Measurements from ENCODE around the gene DDAH1. TPM values are rescaled to one million over a fixed set of nuclear protein-coding genes. Genes with fewer than 3 reads are reported as not detected.

The DDAH1 gene
- total and polyA plus RNA-seq, 7 donors, result 11.5 to 43.2 (median 25.2) TPM

DNA sequence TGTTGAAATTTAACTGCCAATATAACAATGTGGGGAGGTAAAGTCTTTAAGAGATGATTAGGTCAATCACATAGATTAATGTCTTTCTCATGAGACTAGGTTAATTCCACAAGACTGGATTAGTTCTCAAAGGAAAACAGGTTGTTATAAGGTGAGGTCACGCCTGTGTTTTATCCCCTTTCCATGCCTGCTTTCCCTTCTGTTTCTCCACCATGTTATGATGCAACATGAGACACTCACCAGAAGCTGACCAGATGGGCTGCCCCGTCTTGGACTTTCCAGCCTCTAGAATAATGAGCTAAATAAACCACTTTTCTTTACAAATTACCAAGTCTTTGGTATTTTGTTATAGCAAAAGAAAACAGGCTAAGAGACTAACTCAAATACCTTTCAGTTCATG, 70.8 kb downstream of the DDAH1 start:
- TF ChIP-seq POLR2A (IDR thresholded peaks at IDR 0.05), result no peak
- TF ChIP-seq POLR2AphosphoS5 (IDR thresholded peaks at IDR 0.05), result no peak
- TF ChIP-seq EP300 (IDR thresholded peaks at IDR 0.05), result no peak
- no peaks in the 10 kb centered on the region for H3K27me3 ChIP-seq
- H3K36me3 ChIP-seq, result no peaks in the 10 kb centered on the region
- H3K9me3 ChIP-seq, result no peaks in the 10 kb centered on the region
- H3K4me1 ChIP-seq, result peaks cover 0 to 5% (median 3%) of the 10 kb centered on the region in 4 donors
- DNase-seq, result no peak
- intact Hi-C loops (cut with DNase I), result no loop called here
- no peak overlapping the region for H3K27ac ChIP-seq
- no peak overlapping the region for H3K4me3 ChIP-seq
- 88 to 89% methylated on average over 2 of the region's 2 CpGs for WGBS, 2 donors

DNA sequence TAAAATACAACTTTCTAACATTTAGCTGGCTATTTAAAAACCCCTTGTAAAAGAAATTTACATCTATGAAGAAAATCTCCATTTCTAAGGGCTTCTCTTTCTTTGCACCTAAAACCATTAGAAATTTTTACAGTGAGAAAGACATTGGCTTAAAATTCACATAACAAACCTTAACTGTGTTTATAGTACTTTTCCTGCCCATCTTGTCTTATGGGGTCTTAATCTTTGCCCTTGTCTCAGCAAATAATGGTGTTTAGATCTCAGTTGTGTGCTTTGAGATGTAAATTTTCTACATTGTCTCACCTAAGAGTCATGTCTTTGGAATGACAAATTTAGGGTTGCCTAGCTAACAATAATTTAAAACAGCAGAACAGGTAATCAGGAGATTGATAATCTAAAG, 71.5 kb downstream of the DDAH1 start:
- H3K27me3 ChIP-seq, result no peaks in the 10 kb centered on the region
- DNase-seq, result no peak
- intact Hi-C loops (cut with DNase I), result no loop called here
- no peak overlapping the region for H3K4me3 ChIP-seq
- H3K9me3 ChIP-seq, result no peaks in the 10 kb centered on the region
- H3K27ac ChIP-seq, result no peak overlapping the region
- no peaks in the 10 kb centered on the region for H3K36me3 ChIP-seq
- TF ChIP-seq POLR2AphosphoS5 (IDR thresholded peaks at IDR 0.05), result no peak
- no peak for TF ChIP-seq EP300 (IDR thresholded peaks at IDR 0.05)
- no peak for TF ChIP-seq POLR2A (IDR thresholded peaks at IDR 0.05)
- TF ChIP-seq, protein P1, sequence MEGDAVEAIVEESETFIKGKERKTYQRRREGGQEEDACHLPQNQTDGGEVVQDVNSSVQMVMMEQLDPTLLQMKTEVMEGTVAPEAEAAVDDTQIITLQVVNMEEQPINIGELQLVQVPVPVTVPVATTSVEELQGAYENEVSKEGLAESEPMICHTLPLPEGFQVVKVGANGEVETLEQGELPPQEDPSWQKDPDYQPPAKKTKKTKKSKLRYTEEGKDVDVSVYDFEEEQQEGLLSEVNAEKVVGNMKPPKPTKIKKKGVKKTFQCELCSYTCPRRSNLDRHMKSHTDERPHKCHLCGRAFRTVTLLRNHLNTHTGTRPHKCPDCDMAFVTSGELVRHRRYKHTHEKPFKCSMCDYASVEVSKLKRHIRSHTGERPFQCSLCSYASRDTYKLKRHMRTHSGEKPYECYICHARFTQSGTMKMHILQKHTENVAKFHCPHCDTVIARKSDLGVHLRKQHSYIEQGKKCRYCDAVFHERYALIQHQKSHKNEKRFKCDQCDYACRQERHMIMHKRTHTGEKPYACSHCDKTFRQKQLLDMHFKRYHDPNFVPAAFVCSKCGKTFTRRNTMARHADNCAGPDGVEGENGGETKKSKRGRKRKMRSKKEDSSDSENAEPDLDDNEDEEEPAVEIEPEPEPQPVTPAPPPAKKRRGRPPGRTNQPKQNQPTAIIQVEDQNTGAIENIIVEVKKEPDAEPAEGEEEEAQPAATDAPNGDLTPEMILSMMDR (IDR thresholded peaks at IDR 0.05), result no peak
- H3K4me1 ChIP-seq, result no peaks in the 10 kb centered on the region

DNA sequence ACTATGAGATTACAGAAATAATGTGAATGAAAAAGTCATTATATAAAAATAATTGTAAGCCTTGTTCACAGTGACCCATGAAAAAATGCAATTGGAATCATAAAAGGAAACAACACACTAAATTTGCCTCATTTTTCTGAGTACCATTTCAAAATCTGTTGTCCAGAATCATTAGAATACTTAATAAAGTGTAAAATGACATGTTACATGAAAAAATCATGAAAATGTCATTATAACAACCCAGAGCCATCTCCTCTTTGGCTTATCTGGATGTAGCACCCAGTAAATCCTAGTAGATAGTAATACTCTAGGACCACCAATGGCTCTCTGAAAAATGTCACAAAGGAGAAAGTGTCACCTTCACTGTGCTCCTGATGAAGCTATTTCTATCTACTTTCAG, 76.5 kb downstream of the DDAH1 start:
- TF ChIP-seq, protein P1 (IDR thresholded peaks at IDR 0.05), result no peak
- no peak for TF ChIP-seq EP300 (IDR thresholded peaks at IDR 0.05)
- no peak for TF ChIP-seq POLR2A (IDR thresholded peaks at IDR 0.05)
- TF ChIP-seq POLR2AphosphoS5 (IDR thresholded peaks at IDR 0.05), result no peak
- no peaks in the 10 kb centered on the region for H3K27me3 ChIP-seq

DNA sequence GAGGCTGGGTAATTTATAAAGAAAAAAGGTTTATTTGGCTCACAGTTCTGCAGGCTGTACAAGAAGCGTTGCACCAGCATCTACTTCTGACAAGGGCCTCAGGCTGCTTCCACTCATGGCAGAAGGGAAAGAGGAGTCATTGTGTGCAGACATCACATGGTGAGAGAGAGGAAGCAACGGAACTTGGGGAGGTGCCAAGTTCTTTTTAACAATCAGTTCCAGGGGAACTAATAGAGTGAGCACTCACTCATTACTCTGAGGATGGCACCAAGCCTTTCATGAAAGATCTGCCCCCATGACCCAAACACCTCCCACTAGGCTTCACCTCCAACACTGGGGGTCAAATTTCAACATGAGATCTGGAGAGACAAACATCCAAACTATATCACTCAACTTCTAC, 77.2 kb downstream of the DDAH1 start:
- peaks cover 0 to 4% (median 0%) of the 10 kb centered on the region in 4 donors for H3K9me3 ChIP-seq
- no peak overlapping the region for H3K4me3 ChIP-seq
- no peaks in the 10 kb centered on the region for H3K36me3 ChIP-seq
- peaks cover 0 to 26% (median 12%) of the 10 kb centered on the region in 4 donors for H3K4me1 ChIP-seq
- intact Hi-C loops (cut with DNase I), result no loop called here
- H3K27me3 ChIP-seq, result no peaks in the 10 kb centered on the region
- WGBS, 2 donors, result 75% methylated on average over 2 of the region's 2 CpGs
- TF ChIP-seq, protein P1 (IDR thresholded peaks at IDR 0.05), result no peak
- H3K27ac ChIP-seq, result no peak overlapping the region
- no peak for DNase-seq

More for the DNA sequence above, 76.5 kb downstream of the DDAH1 start:
- H3K36me3 ChIP-seq, result no peaks in the 10 kb centered on the region
- peaks cover 0 to 26% (median 12%) of the 10 kb centered on the region in 4 donors for H3K4me1 ChIP-seq
- H3K27ac ChIP-seq, result no peak overlapping the region
- intact Hi-C loops (cut with DNase I), result no loop called here
- no peak overlapping the region for H3K4me3 ChIP-seq
- no peaks in the 10 kb centered on the region for H3K9me3 ChIP-seq
- no peak for DNase-seq

DNA sequence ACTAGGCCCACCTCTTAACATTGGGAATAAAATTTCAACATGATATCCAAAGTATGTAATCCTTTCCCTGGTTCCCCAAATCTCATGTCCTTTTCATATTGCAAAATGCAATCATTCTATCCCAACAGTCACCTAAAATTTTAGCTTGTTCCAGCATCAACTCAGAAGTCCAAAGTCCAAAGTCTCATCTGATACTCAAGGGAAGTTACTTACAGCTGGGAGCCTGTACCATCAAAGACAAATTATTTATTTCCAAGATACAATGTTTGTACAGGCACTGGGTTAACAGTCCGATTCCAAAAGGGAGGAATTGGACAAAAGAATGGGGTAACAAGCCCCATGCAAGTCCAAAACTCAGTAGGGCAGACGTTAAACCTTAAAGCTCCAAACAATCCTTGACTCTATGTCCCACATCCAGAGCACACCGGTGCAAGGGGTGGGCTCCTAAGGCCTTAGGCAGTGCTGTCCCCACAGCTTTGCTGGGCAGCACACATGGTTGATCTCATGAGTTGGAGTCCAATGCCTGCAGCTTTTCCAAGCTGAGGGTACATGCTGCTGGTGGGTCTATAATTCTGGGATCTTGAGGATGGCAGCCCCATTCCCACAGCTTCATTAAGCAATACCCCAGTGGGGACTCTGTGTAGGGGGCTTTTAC, 78.8 kb downstream of the DDAH1 start:
- Histone ChIP-seq H3K27me3 (no peaks in the 10 kb centered on the region), H3K4me3 (no peak overlapping the region), H3K4me1 (peaks cover 0 to 26% (median 12%) of the 10 kb centered on the region in 4 donors), H3K9me3 (peaks cover 0 to 8% (median 0%) of the 10 kb centered on the region in 4 donors), H3K36me3 (no peaks in the 10 kb centered on the region), H3K27ac (no peak overlapping the region)
- TF ChIP-seq POLR2A (IDR thresholded peaks at IDR 0.05) (no peak), POLR2AphosphoS5 (IDR thresholded peaks at IDR 0.05) (no peak), EP300 (IDR thresholded peaks at IDR 0.05) (no peak)
- TF ChIP-seq, protein P1 (IDR thresholded peaks at IDR 0.05), result no peak
- intact Hi-C loops (cut with DNase I), result no loop called here
- no peak for DNase-seq
- WGBS, 2 donors, result 71 to 89% methylated on average over 3 of the region's 3 CpGs

Data from sigmoid colon (tissue), 7 donors.